ENCODE measurements around the gene LNX1.

The LNX1 gene

GRCh38 chr4:53532521-53532920 lies 58.8 kb downstream of the LNX1 start:
- DNase-seq: no peak

GRCh38 chr4:53531585-53532224 lies 59.6 kb downstream of the LNX1 start:
- DNase-seq: no peak

GRCh38 chr4:53529025-53529424 lies 62.3 kb downstream of the LNX1 start:
- DNase-seq: no peak

GRCh38 chr4:53527930-53528329 lies 63.4 kb downstream of the LNX1 start:
- no peak for DNase-seq

GRCh38 chr4:53527326-53527725 lies 64.0 kb downstream of the LNX1 start:
- DNase-seq: no peak

GRCh38 chr4:53522334-53522733 lies 69.0 kb downstream of the LNX1 start:
- no peak for DNase-seq

- DNase-seq: no peak
Measured at GRCh38 chr4:53520116-53520515, 71.2 kb downstream of the LNX1 start.

- DNase-seq: no peak
Measured at GRCh38 chr4:53518807-53519206, 72.5 kb downstream of the LNX1 start.

GRCh38 chr4:53515076-53515475 lies 76.2 kb downstream of the LNX1 start:
- no peak for DNase-seq

GRCh38 chr4:53514509-53514908 lies 76.8 kb downstream of the LNX1 start:
- no peak for DNase-seq

- DNase-seq: no peak
Measured at GRCh38 chr4:53512608-53513007, 78.7 kb downstream of the LNX1 start.

GRCh38 chr4:53511014-53511413 lies 80.3 kb downstream of the LNX1 start:
- no peak for DNase-seq

GRCh38 chr4:53510321-53510720 lies 81.0 kb downstream of the LNX1 start:
- no peak for DNase-seq

GRCh38 chr4:53508446-53508845 lies 82.8 kb downstream of the LNX1 start:
- no peak for DNase-seq

- DNase-seq: no peak
Measured at GRCh38 chr4:53507671-53508286, 83.5 kb downstream of the LNX1 start.

- no peak for DNase-seq
Measured at GRCh38 chr4:53507058-53507457, 84.2 kb downstream of the LNX1 start.

- DNase-seq: no peak
Measured at GRCh38 chr4:53505947-53506346, 85.3 kb downstream of the LNX1 start.

- no peak for DNase-seq
Measured at GRCh38 chr4:53502094-53502493, 89.2 kb downstream of the LNX1 start.

- DNase-seq: no peak
Measured at GRCh38 chr4:53501561-53501960, 89.7 kb downstream of the LNX1 start.

- no peak for DNase-seq
Measured at GRCh38 chr4:53500546-53500945, 90.7 kb downstream of the LNX1 start.

GRCh38 chr4:53499791-53500190 lies 91.5 kb downstream of the LNX1 start:
- DNase-seq: no peak

GRCh38 chr4:53498706-53499105 lies 92.6 kb downstream of the LNX1 start:
- DNase-seq: no peak

- no peak for DNase-seq
Measured at GRCh38 chr4:53497487-53498244, 93.6 kb downstream of the LNX1 start.

- DNase-seq: no peak
Measured at GRCh38 chr4:53494851-53495250, 96.4 kb downstream of the LNX1 start.

Data from NCI-H1417 treated with DMSO at 0.1 percent for 48 hours (cell line).